Measurements from ENCODE around the gene LRBA. TPM values are rescaled to one million over a fixed set of nuclear protein-coding genes. Genes with fewer than 3 reads are reported as not detected.
"Not testable (repeated sequence)": the region's sequence is repeated elsewhere in the genome, so short reads cannot be mapped to it uniquely, and the experiment has no call there.

Gene LRBA
- total RNA-seq, 1 donor from 2014 or later: 28.2 TPM

- peaks cover 2% of the 10 kb centered on the region for H3K9me3 Mint-ChIP-seq
- DNase-seq (ENCODE audit: low read depth, low spot score): no peak
- no peak overlapping the region for H3K27ac Mint-ChIP-seq (ENCODE audit: unreplicated experiment)
- H3K4me1 Mint-ChIP-seq: peaks cover 11% of the 10 kb centered on the region
- H3K4me3 Mint-ChIP-seq: no peak overlapping the region
- no peaks in the 10 kb centered on the region for H3K27me3 Mint-ChIP-seq (ENCODE audit: low read depth)
- H3K36me3 Mint-ChIP-seq (ENCODE audit: low read depth): peaks cover under 1% of the 10 kb centered on the region
- no peak for TF ChIP-seq CTCF (conservative IDR thresholded peaks at IDR 0.05)
These were observed 41.3 kb downstream of the LRBA start for GRCh38 chr4:150973626-150974251.

GRCh38 chr4:150972592-150972991 is 42.5 kb downstream of the LRBA start:
- Mint-ChIP-seq H3K4me3 (no peak overlapping the region), H3K9me3 (no peaks in the 10 kb centered on the region), H3K4me1 (peaks cover 11% of the 10 kb centered on the region), H3K27ac (ENCODE audit: unreplicated experiment) (no peak overlapping the region), H3K36me3 (ENCODE audit: low read depth) (no peaks in the 10 kb centered on the region), H3K27me3 (ENCODE audit: low read depth) (no peaks in the 10 kb centered on the region)
- DNase-seq (ENCODE audit: low read depth, low spot score): no peak
- no peak for TF ChIP-seq CTCF (conservative IDR thresholded peaks at IDR 0.05)

- no peaks in the 10 kb centered on the region for H3K9me3 Mint-ChIP-seq
- H3K27ac Mint-ChIP-seq (ENCODE audit: unreplicated experiment): no peak overlapping the region
- H3K4me1 Mint-ChIP-seq: peaks cover 11% of the 10 kb centered on the region
- no peaks in the 10 kb centered on the region for H3K36me3 Mint-ChIP-seq (ENCODE audit: low read depth)
- H3K27me3 Mint-ChIP-seq (ENCODE audit: low read depth): no peaks in the 10 kb centered on the region
- H3K4me3 Mint-ChIP-seq: no peak overlapping the region
- TF ChIP-seq CTCF (conservative IDR thresholded peaks at IDR 0.05): no peak
- no peak for DNase-seq (ENCODE audit: low read depth, low spot score)
These were observed 43.2 kb downstream of the LRBA start for GRCh38 chr4:150971901-150972300.

- peaks cover 1% of the 10 kb centered on the region for H3K36me3 Mint-ChIP-seq (ENCODE audit: low read depth)
- H3K4me3 Mint-ChIP-seq: no peak overlapping the region
- no peaks in the 10 kb centered on the region for H3K27me3 Mint-ChIP-seq (ENCODE audit: low read depth)
- no peak overlapping the region for H3K27ac Mint-ChIP-seq (ENCODE audit: unreplicated experiment)
- no peak for DNase-seq (ENCODE audit: low read depth, low spot score)
- TF ChIP-seq CTCF (conservative IDR thresholded peaks at IDR 0.05): no peak
- peaks cover 11% of the 10 kb centered on the region for H3K4me1 Mint-ChIP-seq
- peaks cover 1% of the 10 kb centered on the region for H3K9me3 Mint-ChIP-seq
These were observed 44.4 kb downstream of the LRBA start for GRCh38 chr4:150970685-150971151.

- H3K27me3 Mint-ChIP-seq (ENCODE audit: low read depth): no peaks in the 10 kb centered on the region
- TF ChIP-seq CTCF (conservative IDR thresholded peaks at IDR 0.05): no peak
- H3K4me1 Mint-ChIP-seq: no peaks in the 10 kb centered on the region
- no peak for DNase-seq (ENCODE audit: low read depth, low spot score)
- H3K27ac Mint-ChIP-seq (ENCODE audit: unreplicated experiment): no peak overlapping the region
- H3K36me3 Mint-ChIP-seq (ENCODE audit: low read depth): peaks cover 7% of the 10 kb centered on the region
- H3K4me3 Mint-ChIP-seq: no peak overlapping the region
- H3K9me3 Mint-ChIP-seq: peaks cover 3% of the 10 kb centered on the region
These were observed 50.3 kb downstream of the LRBA start for GRCh38 chr4:150964754-150965153.

- H3K4me3 Mint-ChIP-seq; H3K27ac Mint-ChIP-seq (ENCODE audit: unreplicated experiment); H3K27me3 Mint-ChIP-seq (ENCODE audit: low read depth); H3K4me1 Mint-ChIP-seq; H3K9me3 Mint-ChIP-seq; DNase-seq (ENCODE audit: low read depth, low spot score): not testable (repeated sequence)
- peaks cover 11% of the 10 kb centered on the region for H3K36me3 Mint-ChIP-seq (ENCODE audit: low read depth)
These were observed 51.3 kb downstream of the LRBA start for GRCh38 chr4:150963602-150964345.
